GM21515 (cell line): ENCODE data around the gene CCR6.

Experiments
- ATAC-seq: cut with Tn5 transposase; IDR thresholded peaks from one replicate; pipeline ENCODE4 v1.9.1; 2021; ENCODE audit not compliant: unreplicated experiment

Gene CCR6

DNA sequence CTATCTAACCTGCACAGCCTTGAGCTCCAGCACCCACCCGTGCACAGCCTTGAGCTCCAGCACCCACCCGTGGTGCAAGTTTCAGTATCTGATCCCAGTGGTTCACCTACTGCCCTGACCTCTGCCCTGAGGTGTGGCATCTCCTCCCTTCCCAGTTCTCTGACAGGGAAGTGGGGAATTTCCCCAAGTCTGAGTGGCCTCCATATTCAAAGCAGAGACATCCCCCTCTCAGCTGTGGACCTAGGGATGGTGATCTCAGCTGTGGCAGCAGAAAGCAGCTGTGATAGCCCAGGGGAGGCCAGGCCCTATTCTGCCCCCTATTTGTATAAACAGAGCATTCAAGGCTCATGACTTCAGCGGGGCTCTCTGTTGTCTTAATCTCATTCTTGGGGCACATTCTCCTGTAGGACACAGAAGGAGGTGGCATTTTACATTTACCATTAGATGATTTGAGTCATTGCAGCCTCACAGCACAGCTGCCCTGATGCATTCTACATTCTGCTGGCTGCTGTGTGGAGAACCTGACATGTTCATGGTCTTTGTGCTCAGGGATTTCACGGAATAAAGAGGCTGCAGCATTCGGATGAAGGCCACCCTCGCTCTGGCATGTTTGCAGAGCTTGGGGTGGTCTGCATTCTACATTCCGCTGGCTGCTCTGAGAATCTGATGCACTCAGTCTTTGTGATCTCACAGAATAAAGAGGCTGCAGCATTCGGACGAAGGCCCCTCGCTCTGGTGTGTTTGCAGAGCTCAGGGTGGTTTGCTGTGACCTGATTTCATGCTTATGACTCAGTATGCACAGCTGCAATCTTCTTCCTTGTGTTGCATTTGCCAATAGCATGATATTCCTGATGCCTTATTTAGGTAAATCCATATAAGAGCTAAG is 17.9 kb downstream of the CCR6 start:
- no peak for ATAC-seq

DNA sequence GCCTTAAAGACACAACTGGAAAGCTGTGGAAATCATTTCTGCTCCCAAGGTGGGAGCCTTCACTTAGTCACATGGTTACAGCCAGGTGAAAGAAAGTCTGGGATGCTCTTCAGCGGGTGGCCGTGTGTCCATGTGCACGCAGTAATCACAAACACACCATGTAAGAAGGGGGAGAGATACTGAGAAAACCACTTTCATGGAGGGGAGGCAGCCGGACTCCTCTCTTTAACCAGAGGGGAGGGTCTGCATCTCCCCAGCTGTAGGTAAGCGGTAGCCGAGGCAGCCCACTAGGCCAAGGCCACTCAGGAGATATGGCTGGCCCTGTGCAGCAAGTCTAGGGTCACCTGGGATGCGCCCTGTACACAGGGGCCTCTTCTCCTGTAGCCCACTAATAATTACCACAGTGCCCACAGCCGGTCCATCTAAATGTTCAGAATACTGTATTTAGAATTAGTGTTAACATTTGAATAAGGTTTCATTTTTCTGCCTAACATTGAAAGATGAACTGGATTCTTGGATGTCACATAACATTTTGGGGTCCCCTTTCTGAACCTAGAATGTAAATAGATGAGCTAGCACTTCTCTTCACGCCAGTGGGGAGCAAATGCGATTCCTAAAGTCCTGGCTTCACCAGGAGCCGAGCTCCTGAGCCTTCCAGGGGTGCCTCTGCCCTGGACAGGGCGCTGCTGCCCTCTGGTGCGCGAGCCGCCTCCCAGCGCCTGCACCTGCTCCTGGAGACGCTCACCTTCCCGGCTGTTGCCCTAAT is 19.0 kb downstream of the CCR6 start:
- peak; percentile 57 for ATAC-seq

DNA sequence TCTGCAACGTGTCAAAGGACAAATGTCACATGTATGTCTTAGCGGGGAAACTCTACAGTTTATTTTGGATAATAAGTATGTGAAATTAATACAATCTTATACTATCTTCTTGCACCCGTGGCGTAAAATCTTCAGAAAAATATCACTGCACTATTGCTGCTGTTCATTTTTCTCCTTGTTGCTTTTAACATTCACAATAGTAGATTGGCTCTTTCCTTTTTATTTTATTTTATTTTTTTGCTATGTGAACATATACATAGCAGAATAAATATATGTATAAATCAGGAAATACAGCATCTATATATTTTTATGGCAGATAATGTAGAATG is 19.5 kb downstream of the CCR6 start:
- ATAC-seq, result no peak

DNA sequence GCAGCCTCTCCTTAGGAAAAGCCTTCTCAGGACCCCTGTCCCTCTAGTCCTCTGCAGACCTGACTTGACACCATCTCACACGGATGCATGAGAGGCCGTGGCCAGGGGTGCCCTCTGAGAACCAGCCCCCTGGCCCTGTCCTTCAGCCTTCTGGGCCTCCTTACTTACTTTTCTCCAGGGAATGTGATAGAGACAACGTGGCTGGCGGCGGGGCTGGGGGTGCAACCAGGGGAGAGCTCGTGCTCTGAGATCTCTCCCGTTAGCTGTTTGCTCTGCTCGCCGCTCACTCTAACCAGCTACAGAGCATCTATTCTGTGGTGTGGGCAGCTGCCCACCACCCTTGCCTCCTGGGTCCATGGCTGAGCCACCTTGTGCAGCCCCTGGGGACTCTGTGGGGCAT is 20.1 kb downstream of the CCR6 start:
- ATAC-seq, result no peak

DNA sequence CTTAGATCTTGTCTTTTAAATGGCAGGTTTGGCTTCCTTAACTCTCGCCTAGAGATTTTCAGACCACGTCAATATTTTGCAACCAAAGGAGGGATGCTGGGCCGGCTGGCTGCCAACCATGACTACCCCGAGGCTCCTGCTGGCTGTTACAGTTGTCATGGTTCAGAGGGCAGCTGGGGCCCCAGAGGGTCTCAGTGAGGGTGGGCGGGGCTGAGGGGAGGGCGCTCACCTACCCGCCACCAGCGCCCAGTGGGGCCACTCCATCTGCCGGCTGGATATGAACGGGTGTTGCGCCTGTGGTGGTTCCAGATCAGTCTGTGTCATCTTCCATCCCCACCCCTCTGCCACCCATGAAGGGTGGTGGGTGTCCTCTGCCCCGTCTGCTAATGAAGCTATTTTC is 22.6 kb downstream of the CCR6 start:
- ATAC-seq, result no peak

DNA sequence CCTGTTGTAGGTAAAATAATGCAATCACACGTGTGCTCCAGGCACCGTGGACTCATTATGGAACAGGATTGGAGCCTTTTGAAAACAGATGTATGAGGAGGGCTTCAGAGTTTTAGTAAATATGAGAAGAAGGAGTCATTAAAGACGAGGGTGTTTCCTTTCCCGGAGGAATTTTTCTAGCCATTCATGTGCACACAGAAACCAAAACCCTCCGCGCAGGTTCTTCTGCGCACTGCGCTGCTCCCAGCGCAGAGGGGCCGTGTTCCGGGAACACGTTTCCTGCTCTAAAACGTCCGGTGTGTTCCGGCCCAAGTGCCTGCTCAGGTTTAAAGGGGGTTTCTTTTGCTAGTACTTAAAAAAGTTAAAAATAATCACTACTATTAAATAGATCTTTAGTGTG is 23.2 kb downstream of the CCR6 start:
- no peak for ATAC-seq

DNA sequence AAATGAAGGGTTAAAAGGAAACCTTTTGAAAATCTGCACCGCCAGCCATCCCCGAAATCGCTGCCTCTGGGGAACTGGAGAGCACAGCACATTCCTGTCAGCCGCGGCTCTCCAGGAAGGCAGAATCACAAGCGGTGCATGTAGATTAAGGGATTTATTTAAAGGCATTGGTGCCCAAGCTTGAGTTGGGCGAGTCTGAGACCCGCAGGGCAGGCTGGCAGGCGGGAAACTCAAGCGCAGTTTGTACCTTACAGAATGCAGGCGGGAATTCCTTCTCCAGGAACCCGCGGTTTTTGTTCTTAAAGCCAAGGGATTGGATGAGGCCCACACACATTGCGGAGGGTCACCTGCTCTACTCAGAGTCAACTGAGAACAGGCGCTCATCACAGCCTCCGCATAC is 24.1 kb downstream of the CCR6 start:
- ATAC-seq, result no peak

DNA sequence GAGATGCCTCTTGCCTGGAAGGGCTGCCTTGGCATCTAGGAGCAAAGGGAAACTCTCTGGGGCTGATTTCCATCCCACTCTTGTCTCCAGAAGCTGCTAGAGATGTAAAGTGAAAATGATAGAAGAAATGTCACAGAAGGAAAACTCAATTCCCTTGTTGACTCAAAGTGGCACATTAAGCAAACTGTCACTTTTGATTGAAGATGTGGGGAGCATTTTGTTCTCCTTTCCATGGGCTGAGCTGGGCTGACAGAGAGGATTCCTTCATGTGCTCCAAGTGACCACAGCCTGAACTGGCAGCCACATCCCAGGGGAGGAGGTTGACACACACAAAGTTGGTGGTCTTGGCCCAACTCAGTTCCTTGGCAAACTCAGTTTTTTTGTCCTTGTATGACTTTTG is 25.1 kb downstream of the CCR6 start:
- ATAC-seq, result no peak

DNA sequence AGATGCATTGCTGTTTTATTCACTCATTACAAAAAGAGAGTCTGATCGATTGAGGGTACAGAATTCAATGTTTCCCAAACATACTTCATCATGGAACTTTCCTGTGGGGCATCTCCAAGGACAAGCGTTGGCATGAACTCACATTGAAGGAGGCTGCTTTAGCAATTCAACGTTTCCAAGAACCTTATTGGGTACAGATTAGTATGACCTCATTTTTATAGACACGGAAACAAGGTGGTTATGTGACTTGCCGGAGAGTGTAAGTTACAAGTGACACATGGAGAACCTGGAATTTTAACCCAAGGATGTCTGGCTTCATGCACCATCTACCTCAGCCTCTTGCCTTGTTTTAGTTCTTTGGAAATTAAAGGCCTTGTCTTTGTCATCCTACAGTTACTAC is 26.1 kb downstream of the CCR6 start:
- no peak for ATAC-seq

DNA sequence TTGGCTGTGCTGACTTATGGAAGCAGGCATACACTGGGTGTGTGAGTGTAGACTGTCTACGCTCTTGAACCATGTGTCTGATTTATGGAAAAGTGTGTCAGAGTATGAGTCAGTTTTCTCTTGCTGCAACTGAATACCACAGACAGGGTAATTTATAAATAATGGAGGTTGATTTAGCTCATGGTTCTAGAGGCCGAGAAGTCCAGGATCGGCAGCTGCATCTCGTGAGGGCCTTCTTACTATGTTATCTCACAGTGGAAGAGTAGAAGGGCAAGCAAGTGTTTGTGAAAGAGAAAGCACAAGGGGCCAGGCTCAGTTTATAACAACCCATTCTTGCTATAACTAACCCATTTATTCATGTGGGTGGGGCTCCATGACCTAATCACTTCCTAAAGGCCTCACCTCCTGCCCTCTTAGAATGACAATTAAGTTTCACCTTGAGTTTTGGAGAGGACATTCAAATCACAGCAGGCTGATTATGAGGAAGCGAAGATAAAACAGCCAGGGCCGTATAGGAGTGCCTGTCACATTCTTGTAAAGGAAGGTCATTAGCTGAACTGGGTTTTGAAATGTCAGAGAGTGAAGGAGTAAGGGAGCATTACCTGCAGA is 28.1 kb downstream of the CCR6 start:
- ATAC-seq, result peak; percentile 54

DNA sequence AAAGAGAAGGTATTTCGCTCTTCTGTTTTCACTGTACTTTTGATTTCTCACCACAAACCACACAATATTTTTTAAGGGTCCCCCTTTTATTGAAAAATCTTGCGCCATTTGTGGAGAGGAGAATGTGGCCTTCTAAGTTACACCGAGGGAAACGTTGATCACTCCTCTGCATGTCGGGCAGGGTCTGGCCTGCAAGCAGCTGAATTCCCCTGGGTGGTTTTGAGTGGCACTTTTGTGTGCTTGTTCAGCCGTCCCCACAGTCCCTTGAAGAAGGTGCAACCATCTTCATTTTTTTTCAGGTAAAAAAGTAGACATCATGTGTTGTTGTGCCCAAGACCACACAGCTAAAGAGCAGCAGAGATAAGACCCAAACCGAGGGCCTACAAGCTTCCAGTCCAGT is 28.8 kb downstream of the CCR6 start:
- ATAC-seq, result peak; percentile 19

DNA sequence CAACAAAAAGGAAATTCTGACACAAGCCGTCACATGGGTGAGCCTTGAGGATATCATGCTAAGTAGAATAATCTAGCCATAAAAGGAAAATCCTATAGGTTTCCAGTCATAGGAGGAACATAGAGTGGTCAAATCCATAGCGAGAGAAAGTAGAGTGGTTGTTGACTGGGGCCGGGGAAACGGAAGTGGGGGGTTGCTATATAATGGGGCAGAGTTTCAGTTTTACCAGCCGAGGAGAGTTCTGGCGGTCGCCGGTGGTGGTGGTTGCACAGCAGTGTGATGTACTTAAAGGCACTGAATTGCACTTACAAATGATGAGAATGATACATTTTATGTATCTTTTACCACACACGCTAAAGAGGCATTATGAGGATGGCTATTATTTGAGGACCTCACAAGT is 30.0 kb downstream of the CCR6 start:
- peak; percentile 43 for ATAC-seq

DNA sequence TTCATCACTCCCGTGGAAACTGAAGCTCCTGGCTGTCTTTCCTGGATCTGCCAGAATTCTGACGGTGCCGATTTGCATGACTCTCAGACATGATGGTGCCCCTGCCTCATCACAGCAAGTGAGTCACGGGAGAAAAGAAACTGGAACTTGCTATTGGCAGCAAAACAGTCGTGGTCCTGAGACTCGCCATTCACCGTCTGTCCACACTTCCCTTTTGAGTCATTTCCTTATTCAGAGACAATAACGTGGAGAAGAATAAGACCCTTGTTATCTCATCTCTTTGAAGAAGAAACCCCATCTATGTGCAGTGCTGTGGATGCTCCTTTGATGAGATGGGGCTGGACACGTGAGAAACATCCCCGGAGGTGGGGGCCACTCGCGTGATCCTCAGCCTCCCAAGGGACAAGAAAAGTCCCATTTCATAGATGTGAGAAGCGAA is 30.6 kb downstream of the CCR6 start:
- peak; percentile 48 for ATAC-seq

DNA sequence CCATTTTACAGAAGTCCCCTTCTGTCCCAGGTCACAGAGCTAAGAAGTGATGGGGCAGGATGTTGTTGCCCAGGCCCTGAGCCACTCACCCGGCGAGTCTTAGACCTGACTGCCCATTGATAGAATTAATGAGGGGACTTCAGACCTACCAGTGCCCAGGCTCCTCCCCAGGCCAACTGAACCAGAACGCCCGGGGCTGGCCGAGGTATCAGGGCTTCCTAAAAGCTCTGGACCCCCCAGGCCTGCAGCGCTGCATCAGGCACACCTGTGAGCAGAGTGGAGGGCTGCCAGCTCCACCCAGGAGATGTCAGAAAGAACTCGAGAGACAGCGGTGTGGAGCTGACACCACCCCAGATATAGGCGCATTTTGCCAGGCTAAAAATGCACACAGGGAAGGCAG is 31.4 kb downstream of the CCR6 start:
- ATAC-seq, result no peak

DNA sequence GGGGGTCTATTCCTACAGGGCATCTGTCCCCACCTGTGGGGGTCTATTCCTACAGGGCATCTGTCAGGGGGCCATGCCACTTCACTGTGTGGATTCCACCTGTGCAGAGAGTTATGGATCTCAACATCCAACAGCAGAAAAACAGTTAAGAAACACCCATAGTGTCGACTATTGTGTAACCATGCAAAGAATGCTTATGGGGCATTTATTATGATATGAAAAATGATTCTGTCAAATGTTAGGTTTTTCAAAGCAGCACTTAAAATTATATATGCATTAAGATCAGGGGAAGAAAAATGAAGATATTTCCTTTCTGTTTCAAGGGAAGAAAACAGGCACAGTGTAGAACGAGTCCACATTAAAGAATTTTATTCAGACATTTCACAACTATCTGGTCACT is 32.0 kb downstream of the CCR6 start:
- ATAC-seq, result no peak

DNA sequence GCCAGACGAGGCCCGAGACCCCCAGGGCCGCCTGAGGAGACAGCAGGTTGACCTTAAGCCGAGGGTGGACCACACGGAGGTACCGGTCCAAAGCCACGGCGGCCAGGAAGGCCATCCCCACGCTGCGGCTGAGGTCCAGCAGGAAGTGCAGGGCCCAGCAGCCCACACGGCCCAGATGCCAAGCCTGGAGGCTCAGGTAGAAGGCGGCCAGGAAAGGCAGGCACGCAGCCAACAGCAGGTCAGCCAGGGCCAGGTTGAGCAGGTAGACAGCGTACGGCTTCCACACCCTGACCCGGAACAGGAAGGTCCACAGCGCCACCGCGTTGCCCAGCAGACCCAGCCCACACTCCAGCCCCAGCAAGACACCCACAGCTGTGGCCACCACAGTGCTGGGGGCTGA is 34.5 kb downstream of the CCR6 start:
- no peak for ATAC-seq

DNA sequence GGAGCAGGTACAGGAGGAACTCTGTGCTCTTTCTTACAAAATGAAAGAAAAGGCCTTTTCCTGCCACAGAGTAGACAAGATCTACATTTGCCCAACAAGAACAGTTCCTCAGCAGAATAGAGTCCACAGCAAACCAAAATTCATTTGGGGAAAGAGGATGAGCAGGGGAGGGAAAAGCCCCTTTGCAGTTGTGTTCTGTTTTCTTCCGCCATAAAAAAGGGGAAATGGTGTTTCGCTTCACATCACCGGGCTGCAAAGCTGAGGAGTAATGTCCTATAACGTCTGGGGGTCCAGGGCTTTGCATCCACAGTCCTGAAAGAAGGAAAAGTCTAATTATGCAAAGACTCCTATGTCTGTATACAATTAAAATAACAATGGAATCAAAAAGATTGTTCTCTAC is 35.0 kb downstream of the CCR6 start, which contains the start of gene GPR31:
Gene GPR31, minus strand, starts transcription at position 118 of the 400 bp plus-strand sequence. CDS start 149 bp downstream, outside the sequence.
- no peak for ATAC-seq

DNA sequence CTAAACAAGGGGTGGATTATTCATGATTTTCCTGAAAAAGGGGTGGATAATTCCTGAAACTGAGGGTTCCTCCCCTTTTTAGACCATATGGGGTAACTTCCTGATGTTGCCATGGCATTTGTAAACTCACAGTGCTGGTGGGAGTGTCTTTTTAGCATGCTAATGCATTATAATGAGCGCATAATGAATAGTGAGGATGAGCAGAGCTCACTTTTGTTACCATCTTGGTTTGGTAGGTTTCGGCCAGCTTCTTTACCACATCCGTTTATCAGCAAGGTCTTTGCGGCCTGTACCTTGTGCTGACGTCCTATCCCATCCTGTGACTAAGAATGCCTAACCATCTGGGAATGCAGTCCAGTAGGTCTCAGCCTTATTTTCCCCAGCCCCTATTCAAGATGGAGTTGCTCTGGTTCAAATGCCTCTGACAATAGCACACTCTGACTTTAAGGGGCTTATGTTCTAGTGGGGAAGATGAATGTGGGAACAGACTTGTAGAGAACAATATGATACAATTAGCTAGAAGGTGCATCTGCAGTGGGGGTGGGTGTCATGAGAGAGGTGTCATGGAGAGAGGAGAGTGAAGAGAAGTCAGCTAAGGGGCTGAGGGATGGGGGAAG is 39.1 kb downstream of the CCR6 start:
- no peak for ATAC-seq

DNA sequence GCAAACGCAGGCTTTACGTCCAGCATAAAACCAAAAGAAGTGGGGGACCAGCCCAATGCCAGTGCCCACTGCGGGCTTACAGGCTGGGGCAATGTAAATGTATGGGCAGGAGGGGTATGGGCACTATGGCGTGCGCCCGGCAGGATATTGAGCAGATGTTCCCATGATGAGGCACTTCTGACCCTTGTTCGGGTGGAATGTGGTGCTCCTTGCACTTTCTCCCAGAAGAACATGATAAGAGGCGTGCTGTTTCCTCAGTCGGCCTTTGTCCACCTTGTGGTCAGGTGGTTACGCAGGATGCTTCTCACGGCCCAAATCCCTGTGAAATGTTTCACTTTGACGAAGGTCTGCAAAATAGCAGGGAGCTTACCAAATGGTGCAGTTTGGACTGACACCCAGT is 39.7 kb downstream of the CCR6 start:
- no peak for ATAC-seq

DNA sequence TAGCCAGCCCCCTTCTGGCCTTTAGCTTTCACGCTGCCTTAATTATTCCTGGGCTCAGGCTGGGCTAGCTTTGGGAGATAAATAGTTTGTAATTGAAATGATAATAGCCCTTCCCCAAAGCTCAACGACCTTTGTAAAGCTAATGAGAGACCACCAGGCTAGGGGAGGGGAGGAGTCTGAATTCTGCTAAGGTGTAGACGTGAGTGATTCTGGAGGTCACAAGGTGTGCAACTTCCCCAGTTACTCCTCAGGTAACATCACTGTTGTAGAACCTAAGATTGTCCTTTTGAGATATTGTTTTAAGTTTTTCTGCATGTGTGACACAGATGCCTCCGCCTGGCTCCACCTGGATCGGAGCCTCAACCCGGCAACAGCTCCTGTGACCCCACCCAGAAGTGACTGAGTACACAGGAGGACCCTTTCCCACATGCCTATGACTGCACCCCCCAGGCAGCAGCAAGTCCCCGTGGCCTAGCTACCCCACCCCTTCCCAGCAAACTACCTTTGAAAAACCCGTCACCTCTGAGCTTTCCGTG is 40.6 kb downstream of the CCR6 start:
- ATAC-seq, result no peak

DNA sequence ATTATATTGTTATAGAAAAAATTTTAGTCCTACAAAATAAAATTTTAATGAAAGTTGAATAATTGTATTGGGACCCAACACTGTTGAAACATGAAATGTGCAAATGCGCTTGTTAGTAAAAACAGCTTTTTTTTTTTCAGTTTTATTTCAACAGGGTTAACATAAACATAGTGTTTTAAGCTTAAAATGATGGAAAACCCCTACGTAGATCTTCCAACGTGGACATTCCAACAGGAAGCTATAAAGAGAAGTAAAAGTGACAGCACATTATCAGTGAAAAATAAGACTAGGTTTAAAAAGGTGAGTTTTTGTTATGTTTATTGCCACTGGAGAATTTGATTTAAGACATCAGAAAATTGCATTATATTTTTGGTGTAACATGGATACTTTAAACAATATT is 41.4 kb downstream of the CCR6 start:
- ATAC-seq, result no peak
